Upper lobe of left lung (tissue), 4 donors: ENCODE data around the gene TGIF1.

ENCODE experiments used
- EP300 ChIP-seq, 4 donors: sonication (generic); formaldehyde crosslinking; IDR thresholded peaks; one replicate each; pipeline ENCODE4 v1.5.1; 2017; ENCODE audit warnings: antibody characterized with exemption in 4 of 4, control low read depth in 2 of 4
- POLR2A ChIP-seq, 4 donors: fragments of 450-650 bp; IDR thresholded peaks; one replicate each; pipeline ENCODE4 v1.5.1; 2016 to 2017; ENCODE audit warnings: antibody characterized with exemption in 4 of 4, mild to moderate bottlenecking in 2 of 4
- POLR2AphosphoS5 ChIP-seq, 2 donors: sonication (generic); formaldehyde crosslinking; IDR thresholded peaks; one replicate each; pipeline ENCODE4 v1.5.1; 2017; ENCODE audit warnings: antibody characterized with exemption in 2 of 2
- TF ChIP-seq, protein P1 (sequence below), 6 experiments: fragments of 450-650 bp in 4 of 6; fragments of 200-600 bp in 2 of 6; sonication (generic) in 2 of 6; IDR thresholded peaks; one replicate each; pipeline ENCODE4 v1.5.1; 2016 to 2019; ENCODE audit warnings: antibody characterized with exemption in 6 of 6

GRCh38 chr18:3495691-3496430 is 45.9 kb downstream of the TGIF1 start:
- TF ChIP-seq, protein P1, sequence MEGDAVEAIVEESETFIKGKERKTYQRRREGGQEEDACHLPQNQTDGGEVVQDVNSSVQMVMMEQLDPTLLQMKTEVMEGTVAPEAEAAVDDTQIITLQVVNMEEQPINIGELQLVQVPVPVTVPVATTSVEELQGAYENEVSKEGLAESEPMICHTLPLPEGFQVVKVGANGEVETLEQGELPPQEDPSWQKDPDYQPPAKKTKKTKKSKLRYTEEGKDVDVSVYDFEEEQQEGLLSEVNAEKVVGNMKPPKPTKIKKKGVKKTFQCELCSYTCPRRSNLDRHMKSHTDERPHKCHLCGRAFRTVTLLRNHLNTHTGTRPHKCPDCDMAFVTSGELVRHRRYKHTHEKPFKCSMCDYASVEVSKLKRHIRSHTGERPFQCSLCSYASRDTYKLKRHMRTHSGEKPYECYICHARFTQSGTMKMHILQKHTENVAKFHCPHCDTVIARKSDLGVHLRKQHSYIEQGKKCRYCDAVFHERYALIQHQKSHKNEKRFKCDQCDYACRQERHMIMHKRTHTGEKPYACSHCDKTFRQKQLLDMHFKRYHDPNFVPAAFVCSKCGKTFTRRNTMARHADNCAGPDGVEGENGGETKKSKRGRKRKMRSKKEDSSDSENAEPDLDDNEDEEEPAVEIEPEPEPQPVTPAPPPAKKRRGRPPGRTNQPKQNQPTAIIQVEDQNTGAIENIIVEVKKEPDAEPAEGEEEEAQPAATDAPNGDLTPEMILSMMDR (IDR thresholded peaks at IDR 0.05), result no peak
- TF ChIP-seq POLR2A (IDR thresholded peaks at IDR 0.05) (no peak), POLR2AphosphoS5 (IDR thresholded peaks at IDR 0.05) (no peak), EP300 (IDR thresholded peaks at IDR 0.05) (no peak)
